Measurements from ENCODE around the gene CASKIN1.

DNA sequence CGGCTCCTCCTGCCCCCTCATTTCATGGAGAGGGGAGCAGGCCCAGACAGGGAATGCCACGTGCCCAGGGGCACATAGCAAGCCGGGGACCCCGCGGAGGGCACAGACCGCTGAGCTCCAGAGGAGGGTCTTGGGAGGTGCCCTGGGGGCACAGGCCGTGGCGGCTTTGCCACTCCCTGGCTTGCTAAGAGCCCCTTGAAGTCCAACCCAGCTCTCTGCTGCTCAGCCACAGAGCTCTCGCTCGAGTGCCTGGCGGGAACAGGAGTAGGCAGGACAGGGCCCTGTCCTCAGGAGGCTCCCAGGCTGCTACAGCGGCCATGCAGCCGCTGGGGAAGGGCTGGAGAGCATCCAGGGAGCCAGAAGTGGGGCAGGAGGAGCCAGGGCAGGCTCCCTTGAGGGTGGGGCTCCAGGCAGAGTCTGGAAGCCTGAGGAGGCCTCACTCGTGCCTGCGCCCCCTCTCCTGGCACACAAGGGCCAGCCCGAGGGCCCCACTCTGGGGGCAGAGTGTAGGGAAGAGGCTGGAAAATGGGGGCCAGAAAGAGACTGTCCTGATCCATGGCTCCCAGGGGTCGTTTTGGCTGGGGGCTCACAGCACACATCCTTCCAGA is 52.4 kb downstream of the CASKIN1 start:
- TF ChIP-seq, protein P1, sequence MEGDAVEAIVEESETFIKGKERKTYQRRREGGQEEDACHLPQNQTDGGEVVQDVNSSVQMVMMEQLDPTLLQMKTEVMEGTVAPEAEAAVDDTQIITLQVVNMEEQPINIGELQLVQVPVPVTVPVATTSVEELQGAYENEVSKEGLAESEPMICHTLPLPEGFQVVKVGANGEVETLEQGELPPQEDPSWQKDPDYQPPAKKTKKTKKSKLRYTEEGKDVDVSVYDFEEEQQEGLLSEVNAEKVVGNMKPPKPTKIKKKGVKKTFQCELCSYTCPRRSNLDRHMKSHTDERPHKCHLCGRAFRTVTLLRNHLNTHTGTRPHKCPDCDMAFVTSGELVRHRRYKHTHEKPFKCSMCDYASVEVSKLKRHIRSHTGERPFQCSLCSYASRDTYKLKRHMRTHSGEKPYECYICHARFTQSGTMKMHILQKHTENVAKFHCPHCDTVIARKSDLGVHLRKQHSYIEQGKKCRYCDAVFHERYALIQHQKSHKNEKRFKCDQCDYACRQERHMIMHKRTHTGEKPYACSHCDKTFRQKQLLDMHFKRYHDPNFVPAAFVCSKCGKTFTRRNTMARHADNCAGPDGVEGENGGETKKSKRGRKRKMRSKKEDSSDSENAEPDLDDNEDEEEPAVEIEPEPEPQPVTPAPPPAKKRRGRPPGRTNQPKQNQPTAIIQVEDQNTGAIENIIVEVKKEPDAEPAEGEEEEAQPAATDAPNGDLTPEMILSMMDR (IDR thresholded peaks at IDR 0.05): no peak
- TF ChIP-seq EP300 (IDR thresholded peaks at IDR 0.05; ENCODE audit: low read depth): no peak
- no peak for TF ChIP-seq POLR2A (IDR thresholded peaks at IDR 0.05)
